Keratinocyte (primary cell): ENCODE measurements around the gene ZBTB18. TPM values are rescaled to one million over a fixed set of nuclear protein-coding genes. Genes with fewer than 3 reads are reported as not detected.

Source experiments
- DNase-seq: peaks from one replicate; pipeline ENCODE4 v3.0.0-alpha.2; 2011; ENCODE audit warnings: low read depth, missing footprints, low spot score
- FAIRE-seq: peaks from 2 replicates; lab custom pipeline; 2011; peaks lifted over from hg19 to GRCh38; lab: Jason Lieb, UNC
- H2AFZ ChIP-seq: 2 replicates; pipeline ENCODE4 v1.6.0; 2012; ENCODE audit warnings: low read length, control low read depth, inconsistent platforms; ENCODE audit not compliant: control insufficient read depth
- H3K27ac ChIP-seq: 2 replicates; pipeline ENCODE4 v1.5.1; 2011; ENCODE audit warnings: low read length; ENCODE audit not compliant: control insufficient read depth, insufficient read depth
- H3K27me3 ChIP-seq: 3 replicates; pipeline ENCODE4 v1.6.0; 2011; ENCODE audit warnings: low read length; ENCODE audit not compliant: control insufficient read depth, insufficient read depth; ENCODE audit errors: extremely low read depth
- H3K36me3 ChIP-seq, 2 experiments: 2 replicates in 1 of 2; 3 replicates in 1 of 2; pipeline ENCODE4 v1.5.1; 2011; ENCODE audit warnings: low read length in 2 of 2, mild to moderate bottlenecking in 1 of 2; ENCODE audit not compliant: control insufficient read depth in 2 of 2, insufficient read depth in 2 of 2; ENCODE audit errors: extremely low read depth in 1 of 2
- H3K4me1 ChIP-seq: 3 replicates; pipeline ENCODE4 v1.5.1; 2011; ENCODE audit warnings: low read length; ENCODE audit not compliant: control insufficient read depth, insufficient read depth; ENCODE audit errors: extremely low read depth
- H3K4me2 ChIP-seq: 3 replicates; pipeline ENCODE4 v1.6.0; 2011; ENCODE audit warnings: low read depth, low read length; ENCODE audit not compliant: control insufficient read depth, insufficient read depth; ENCODE audit errors: extremely low read depth
- H3K4me3 ChIP-seq, 3 experiments: fragments of 200-600 bp in 1 of 3; sonication (generic) in 1 of 3; 2 replicates in 2 of 3; 3 replicates in 1 of 3; pipeline ENCODE4 v1.5.1; 2011 to 2016; ENCODE audit warnings: low read length in 3 of 3, mild to moderate bottlenecking in 3 of 3, control low read depth in 2 of 3, inconsistent platforms in 1 of 3, low read depth in 1 of 3, mixed read lengths in 1 of 3, mixed run types in 1 of 3, moderate library complexity in 1 of 3; ENCODE audit not compliant: control insufficient read depth in 2 of 3, insufficient read depth in 2 of 3; ENCODE audit errors: extremely low read depth in 1 of 3
- H3K79me2 ChIP-seq: 2 replicates; pipeline ENCODE4 v1.6.0; 2012; ENCODE audit warnings: low read length; ENCODE audit not compliant: control insufficient read depth, insufficient read depth
- H3K9ac ChIP-seq: 3 replicates; pipeline ENCODE4 v1.6.0; 2011; ENCODE audit warnings: low read length; ENCODE audit not compliant: control insufficient read depth, insufficient read depth; ENCODE audit errors: extremely low read depth
- H3K9me1 ChIP-seq: 3 replicates; pipeline ENCODE4 v1.6.0; 2011; ENCODE audit warnings: low read length; ENCODE audit not compliant: control insufficient read depth, insufficient read depth; ENCODE audit errors: extremely low read depth
- H3K9me3 ChIP-seq: 2 replicates; pipeline ENCODE4 v1.5.1; 2012; ENCODE audit warnings: low read depth, low read length; ENCODE audit not compliant: control insufficient read depth
- H4K20me1 ChIP-seq: 3 replicates; pipeline ENCODE4 v1.6.0; 2011; ENCODE audit warnings: low read length; ENCODE audit not compliant: control insufficient read depth, insufficient read depth; ENCODE audit errors: extremely low read depth
- CTCF ChIP-seq, 3 experiments: IDR thresholded peaks in 1 of 3; conservative IDR thresholded peaks in 1 of 3; optimal IDR thresholded peaks in 1 of 3; 2 replicates in 2 of 3; 3 replicates in 1 of 3; pipeline versions ENCODE3 to v1.5.1; 2011; ENCODE audit warnings: low read length in 3 of 3, mild to moderate bottlenecking in 3 of 3, moderate library complexity in 2 of 3, control low read depth in 1 of 3, inconsistent platforms in 1 of 3; ENCODE audit not compliant: insufficient read depth in 2 of 3; ENCODE audit errors: extremely low read depth in 1 of 3
- EZH2 ChIP-seq: IDR thresholded peaks from one replicate; pipeline ENCODE4 v1.6.1; 2012; ENCODE audit warnings: inconsistent platforms, mild to moderate bottlenecking, low read length, moderate library complexity
- dilution Hi-C: fragments of 300-500 bp; cut with MboI; formaldehyde crosslinking; loops from one replicate; pipeline ENCODE4 v1.7.0; 2020; ENCODE audit warnings: low sequenced_read_pairs; ENCODE audit not compliant: extremely low pct_ligation_motif_present
- polyA plus RNA-seq, 5 experiments: library from polyadenylated mRNA; depleted of rRNA in 3 of 5; stranded (reverse) in 3 of 5; stranded (forward) in 1 of 5; unstranded in 1 of 5; fragments of >200 nt; gene quantifications; 1 replicate in 1 of 5; 2 replicates in 3 of 5; 3 replicates in 1 of 5; pipeline versions ENCODE4 v1.2.1 to v1.2.3, GENCODE V29; 2011 to 2012; ENCODE audit warnings: missing spikeins in 2 of 5, low read depth in 1 of 5, low replicate concordance in 1 of 5

The ZBTB18 gene
- polyA plus RNA-seq, 1 donor (not counting 4 experiments of a cell fraction or from before 2014, with no cell fraction given): 5.8 TPM

DNA sequence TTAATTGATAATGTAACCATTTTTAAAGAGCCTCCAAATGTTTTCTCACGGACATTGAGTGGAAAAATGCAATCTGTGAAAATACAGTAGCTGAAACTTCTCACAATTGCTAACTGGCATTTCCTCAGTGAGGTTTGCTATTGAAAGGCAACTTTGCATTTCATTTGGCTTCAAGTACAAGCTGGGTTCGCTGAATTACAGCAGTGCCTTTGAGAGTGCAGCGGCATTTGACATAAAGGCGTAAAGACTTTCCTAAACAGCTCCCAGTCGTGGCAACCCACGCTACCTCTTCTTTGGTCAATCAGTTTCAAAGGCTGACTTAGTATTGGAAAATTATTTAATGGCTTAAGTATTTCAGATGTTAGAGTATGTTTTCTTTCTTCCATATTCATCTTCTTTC lies 39.3 kb upstream of the ZBTB18 start:
- TF ChIP-seq CTCF (optimal IDR thresholded peaks at IDR 0.05 in 1 of 3, IDR thresholded peaks at IDR 0.05 in 1 of 3, conservative IDR thresholded peaks at IDR 0.05 in 1 of 3; ENCODE audit: extremely low read depth in 1 of 3, insufficient read depth in 2 of 3, low read length in 3 of 3): no peak
- no peak for TF ChIP-seq EZH2
- dilution Hi-C loops: no loop called here
- no peaks in the 10 kb centered on the region for H3K9me1 ChIP-seq
- H3K4me2 ChIP-seq: no peak overlapping the region
- DNase-seq (no peak), FAIRE-seq (no peak)
- H3K4me3 ChIP-seq: no peak overlapping the region
- H4K20me1 ChIP-seq: no peaks in the 10 kb centered on the region
- H3K9me3 ChIP-seq: no peaks in the 10 kb centered on the region
- no peaks in the 10 kb centered on the region for H3K36me3 ChIP-seq
- no peak overlapping the region for H2AFZ ChIP-seq
- H3K27ac ChIP-seq: no peak overlapping the region
- H3K79me2 ChIP-seq: no peaks in the 10 kb centered on the region
- H3K27me3 ChIP-seq: peaks cover 3% of the 10 kb centered on the region
- no peak overlapping the region for H3K9ac ChIP-seq
- H3K4me1 ChIP-seq: no peaks in the 10 kb centered on the region

DNA sequence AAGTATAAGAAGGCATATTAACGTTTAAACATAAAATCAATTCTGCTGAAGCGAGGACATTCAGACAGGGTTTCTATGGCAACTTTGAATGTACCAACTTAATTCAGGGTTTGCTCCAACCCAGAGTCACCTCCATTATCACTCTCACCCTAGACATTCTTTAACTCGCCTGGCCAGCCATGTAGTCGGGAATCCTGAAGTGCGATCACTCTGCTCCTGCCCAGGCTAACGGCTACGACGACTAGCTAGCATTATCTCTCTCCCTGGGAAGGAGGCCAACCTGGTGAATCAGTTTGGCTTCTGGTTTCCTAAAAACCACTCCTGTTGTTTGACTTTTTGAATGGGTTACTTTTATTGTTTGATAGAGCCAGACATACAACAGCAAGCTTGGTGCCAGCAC lies 38.9 kb upstream of the ZBTB18 start:
- no peak for FAIRE-seq
- TF ChIP-seq CTCF (optimal IDR thresholded peaks at IDR 0.05 in 1 of 3, IDR thresholded peaks at IDR 0.05 in 1 of 3, conservative IDR thresholded peaks at IDR 0.05 in 1 of 3; ENCODE audit: extremely low read depth in 1 of 3, insufficient read depth in 2 of 3, low read length in 3 of 3) (no peak), EZH2 (no peak)
- no peak overlapping the region for H3K27ac ChIP-seq
- no peaks in the 10 kb centered on the region for H3K79me2 ChIP-seq
- H3K4me2 ChIP-seq: no peak overlapping the region
- H3K9ac ChIP-seq: no peak overlapping the region
- no peaks in the 10 kb centered on the region for H3K9me1 ChIP-seq
- no peaks in the 10 kb centered on the region for H3K36me3 ChIP-seq
- DNase-seq: no peak
- H4K20me1 ChIP-seq: no peaks in the 10 kb centered on the region
- H2AFZ ChIP-seq: no peak overlapping the region
- peaks cover 3% of the 10 kb centered on the region for H3K27me3 ChIP-seq
- H3K4me3 ChIP-seq: no peak overlapping the region
- no peaks in the 10 kb centered on the region for H3K4me1 ChIP-seq
- H3K9me3 ChIP-seq: no peaks in the 10 kb centered on the region
- dilution Hi-C loops: no loop called here
